Activated CD4-positive, alpha-beta memory T cell treated with anti-CD3 and anti-CD28 coated beads for 36 hours (primary cell): Measurements from ENCODE around the gene NEURL1B. TPM values are rescaled to one million over a fixed set of nuclear protein-coding genes. Genes with fewer than 3 reads are reported as not detected.

Experiments used
- CTCF ChIA-PET: fragments of 350-600 bp; sonication (Branson Sonifier 250); formaldehyde crosslinking; loops from one replicate; lab custom pipeline; 2021; ENCODE audit warnings: antibody characterized with exemption, inconsistent platforms; lab: Charles Lee
- POLR2A ChIA-PET: fragments of 350-600 bp; sonication (Branson Sonifier 250); formaldehyde crosslinking; loops from one replicate; lab custom pipeline; 2021; ENCODE audit warnings: antibody characterized with exemption; lab: Charles Lee
- DNase-seq: peaks from one replicate; pipeline ENCODE4 v3.0.0-alpha.2; 2020
- H3K27ac Mint-ChIP-seq: one replicate; pipeline ENCODE4 v1.8.0; 2021; ENCODE audit warnings: mixed read lengths
- H3K27me3 Mint-ChIP-seq: one replicate; pipeline ENCODE4 v1.8.0; 2021; ENCODE audit warnings: mixed read lengths
- H3K36me3 Mint-ChIP-seq: one replicate; pipeline ENCODE4 v1.8.0; 2021; ENCODE audit warnings: mixed read lengths
- H3K4me1 Mint-ChIP-seq: one replicate; pipeline ENCODE4 v1.8.0; 2021; ENCODE audit warnings: low read depth, mixed read lengths
- H3K4me3 Mint-ChIP-seq: one replicate; pipeline ENCODE4 v1.8.0; 2021; ENCODE audit warnings: mild to moderate bottlenecking, mixed read lengths
- H3K9me3 Mint-ChIP-seq: one replicate; pipeline ENCODE4 v1.8.0; 2021; ENCODE audit warnings: mixed read lengths
- intact Hi-C: fragments of 100-400 bp; cut with micrococcal nuclease; formaldehyde crosslinking; loops from one replicate; pipeline ENCODE4 v1.15.1; 2023
- total RNA-seq, 2 experiments: library from RNA; stranded (reverse); gene quantifications; one replicate each; pipeline ENCODE4 v1.2.3, GENCODE V29; 2021

The NEURL1B gene
- total RNA-seq, 2 experiments from 2014 or later: 0.29 to 0.38 TPM

GRCh38 chr5:172630482-172630881 is 10.6 kb upstream of the NEURL1B start:
- Mint-ChIP-seq H3K4me3 (no peak overlapping the region), H3K9me3 (no peaks in the 10 kb centered on the region), H3K27me3 (no peaks in the 10 kb centered on the region), H3K4me1 (no peaks in the 10 kb centered on the region), H3K36me3 (no peaks in the 10 kb centered on the region), H3K27ac (no peak overlapping the region)
- CTCF ChIA-PET: no interaction called here
- no peak for DNase-seq
- POLR2A ChIA-PET: no interaction called here
- intact Hi-C loops: no loop called here

DNA sequence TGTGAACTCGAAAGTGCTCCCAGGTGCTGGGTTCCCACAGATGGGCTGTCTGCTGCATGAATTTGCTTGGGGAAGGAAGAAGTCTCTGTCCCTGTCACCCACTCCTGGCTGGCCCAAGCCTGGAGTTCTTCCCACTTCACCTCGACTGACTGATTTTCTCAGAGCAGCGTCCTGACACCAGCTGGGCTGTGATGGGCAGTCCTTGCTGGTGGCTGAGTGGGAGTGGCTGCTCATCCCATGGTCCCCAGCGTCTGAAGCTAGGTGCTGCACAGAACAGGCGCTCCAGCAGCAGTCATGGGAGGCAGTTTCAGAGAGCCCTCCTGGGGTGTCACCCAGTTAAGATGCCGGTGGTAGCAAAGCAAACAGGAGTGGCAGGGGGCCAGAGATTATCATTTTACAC is 10.1 kb upstream of the NEURL1B start:
- H3K9me3 Mint-ChIP-seq: no peaks in the 10 kb centered on the region
- CTCF ChIA-PET: no interaction called here
- no peaks in the 10 kb centered on the region for H3K36me3 Mint-ChIP-seq

GRCh38 chr5:172632346-172633092 is 8.5 kb upstream of the NEURL1B start:
- no peak for DNase-seq
- Mint-ChIP-seq H3K4me1 (no peaks in the 10 kb centered on the region), H3K27ac (no peak overlapping the region), H3K9me3 (no peaks in the 10 kb centered on the region), H3K36me3 (no peaks in the 10 kb centered on the region), H3K27me3 (peaks cover 2% of the 10 kb centered on the region), H3K4me3 (no peak overlapping the region)
- ChIA-PET POLR2A (no interaction called here), CTCF (no interaction called here)
- intact Hi-C loops: no loop called here

More for the DNA sequence above, 10.1 kb upstream of the NEURL1B start:
- Mint-ChIP-seq H3K27me3 (no peaks in the 10 kb centered on the region), H3K4me3 (no peak overlapping the region), H3K27ac (no peak overlapping the region), H3K4me1 (no peaks in the 10 kb centered on the region)
- POLR2A ChIA-PET: no interaction called here
- no peak for DNase-seq
- intact Hi-C loops: no loop called here

GRCh38 chr5:172633403-172633970 is 7.6 kb upstream of the NEURL1B start:
- CTCF ChIA-PET: no interaction called here
- no peak overlapping the region for H3K27ac Mint-ChIP-seq
- no peaks in the 10 kb centered on the region for H3K9me3 Mint-ChIP-seq
- H3K4me1 Mint-ChIP-seq: no peaks in the 10 kb centered on the region
- POLR2A ChIA-PET: no interaction called here
- intact Hi-C loops: no loop called here
- no peak for DNase-seq
- H3K36me3 Mint-ChIP-seq: no peaks in the 10 kb centered on the region
- no peak overlapping the region for H3K4me3 Mint-ChIP-seq
- peaks cover 6% of the 10 kb centered on the region for H3K27me3 Mint-ChIP-seq

- POLR2A ChIA-PET: no interaction called here
- no peak overlapping the region for H3K27ac Mint-ChIP-seq
- CTCF ChIA-PET: interaction anchor here (0.6 kb wide), 1 partner anchor 301 kb away, joined by 3 read pairs; no protein-coding TSS in a partner anchor
Measured at GRCh38 chr5:172634106-172634899, 6.8 kb upstream of the NEURL1B start.

GRCh38 chr5:172635038-172635437 is 6.0 kb upstream of the NEURL1B start:
- Mint-ChIP-seq H3K27ac (no peak overlapping the region), H3K4me3 (no peak overlapping the region), H3K36me3 (no peaks in the 10 kb centered on the region), H3K27me3 (peaks cover 13% of the 10 kb centered on the region), H3K4me1 (no peaks in the 10 kb centered on the region), H3K9me3 (no peaks in the 10 kb centered on the region)
- POLR2A ChIA-PET: no interaction called here
- DNase-seq: no peak
- CTCF ChIA-PET: no interaction called here
- intact Hi-C loops: no loop called here

More at GRCh38 chr5:172634106-172634899, 6.8 kb upstream of the NEURL1B start:
- no peaks in the 10 kb centered on the region for H3K36me3 Mint-ChIP-seq
- H3K9me3 Mint-ChIP-seq: no peaks in the 10 kb centered on the region
- no peak overlapping the region for H3K4me3 Mint-ChIP-seq
- intact Hi-C loops: no loop called here
- DNase-seq: no peak
- H3K4me1 Mint-ChIP-seq: no peaks in the 10 kb centered on the region
- peaks cover 7% of the 10 kb centered on the region for H3K27me3 Mint-ChIP-seq

- ChIA-PET CTCF (no interaction called here), POLR2A (no interaction called here)
- H3K4me1 Mint-ChIP-seq: no peaks in the 10 kb centered on the region
- no peaks in the 10 kb centered on the region for H3K9me3 Mint-ChIP-seq
- H3K27ac Mint-ChIP-seq: no peak overlapping the region
- no peaks in the 10 kb centered on the region for H3K36me3 Mint-ChIP-seq
- H3K27me3 Mint-ChIP-seq: peaks cover 17% of the 10 kb centered on the region
- H3K4me3 Mint-ChIP-seq: no peak overlapping the region
- DNase-seq: no peak
- intact Hi-C loops: no loop called here
Measured at GRCh38 chr5:172636279-172637050, 4.6 kb upstream of the NEURL1B start.

DNA sequence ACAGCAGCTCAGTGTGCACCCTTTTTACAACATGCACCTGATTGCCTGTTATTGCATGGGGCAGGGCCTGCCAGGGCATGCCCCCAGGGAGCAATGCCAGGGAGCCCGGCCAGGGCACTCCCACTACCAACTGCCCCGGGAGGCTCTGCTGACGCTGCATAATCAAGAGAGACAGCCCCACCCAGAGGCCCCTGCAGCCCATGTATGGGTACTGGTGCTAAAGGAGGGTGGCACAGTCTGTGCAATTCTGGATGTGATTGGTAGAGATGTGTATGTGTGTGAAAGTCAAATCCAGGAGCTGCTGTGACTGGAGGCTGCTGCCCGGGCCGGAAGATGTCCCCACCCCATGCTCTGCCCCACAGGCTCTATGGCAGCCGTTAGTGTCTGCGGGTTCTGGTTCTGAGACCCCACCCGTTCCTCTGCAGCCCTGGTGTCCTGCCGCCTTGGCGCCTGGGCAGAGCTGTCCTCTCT is 3.9 kb upstream of the NEURL1B start:
- intact Hi-C loops: no loop called here
- Mint-ChIP-seq H3K4me3 (no peak overlapping the region), H3K27ac (no peak overlapping the region), H3K9me3 (no peaks in the 10 kb centered on the region), H3K27me3 (peaks cover 20% of the 10 kb centered on the region), H3K36me3 (no peaks in the 10 kb centered on the region), H3K4me1 (no peaks in the 10 kb centered on the region)
- ChIA-PET POLR2A (no interaction called here), CTCF (no interaction called here)
- DNase-seq: no peak

- ChIA-PET POLR2A (no interaction called here), CTCF (no interaction called here)
- DNase-seq: no peak
- no peak overlapping the region for H3K4me3 Mint-ChIP-seq
- no peaks in the 10 kb centered on the region for H3K4me1 Mint-ChIP-seq
- H3K9me3 Mint-ChIP-seq: no peaks in the 10 kb centered on the region
- no peak overlapping the region for H3K27ac Mint-ChIP-seq
- no peaks in the 10 kb centered on the region for H3K36me3 Mint-ChIP-seq
- peaks cover 25% of the 10 kb centered on the region for H3K27me3 Mint-ChIP-seq
- intact Hi-C loops: no loop called here
Measured at GRCh38 chr5:172637740-172638139, 3.3 kb upstream of the NEURL1B start.

DNA sequence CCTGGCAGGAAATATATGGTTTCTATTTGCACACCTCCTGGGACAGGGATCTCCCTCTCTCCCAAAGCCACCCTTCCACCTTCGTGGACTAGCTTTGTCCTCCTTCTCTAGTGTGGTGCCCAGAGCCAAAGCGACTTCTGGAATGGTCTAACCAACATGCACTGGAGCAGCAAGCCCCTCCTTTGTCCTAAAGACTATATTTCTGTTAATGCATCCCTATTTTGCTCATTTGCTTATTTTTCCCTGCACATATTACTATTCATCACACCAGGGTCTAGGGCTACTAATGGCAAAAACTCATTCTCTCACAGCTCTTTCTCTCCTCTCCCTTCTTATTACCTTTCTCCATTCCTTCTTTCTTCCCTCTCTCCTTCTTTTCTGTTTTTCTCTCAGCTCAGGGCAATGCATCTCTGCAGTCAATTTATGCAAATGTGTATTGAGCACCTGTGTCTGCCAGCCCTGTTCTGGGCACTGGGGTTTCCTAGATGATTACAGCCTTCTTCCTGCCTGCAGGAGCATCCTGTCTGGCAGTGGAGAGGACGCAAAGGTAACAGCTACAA is 2.8 kb upstream of the NEURL1B start:
- ChIA-PET POLR2A (no interaction called here), CTCF (no interaction called here)
- peaks cover 29% of the 10 kb centered on the region for H3K27me3 Mint-ChIP-seq
- H3K36me3 Mint-ChIP-seq: no peaks in the 10 kb centered on the region
- no peaks in the 10 kb centered on the region for H3K4me1 Mint-ChIP-seq
- no peaks in the 10 kb centered on the region for H3K9me3 Mint-ChIP-seq
- DNase-seq: no peak
- intact Hi-C loops: no loop called here
- H3K27ac Mint-ChIP-seq: no peak overlapping the region
- H3K4me3 Mint-ChIP-seq: no peak overlapping the region

GRCh38 chr5:172640139-172640538 is 924 bp upstream of the NEURL1B start:
- CTCF ChIA-PET: interaction anchor here (1.0 to 1.2 kb wide), 2 partner anchors 57 to 75 kb away, joined by 3 read pairs; no protein-coding TSS in a partner anchor
- Mint-ChIP-seq H3K27ac (no peak overlapping the region), H3K9me3 (no peaks in the 10 kb centered on the region), H3K27me3 (peaks cover 34% of the 10 kb centered on the region), H3K4me1 (no peaks in the 10 kb centered on the region), H3K4me3 (no peak overlapping the region), H3K36me3 (no peaks in the 10 kb centered on the region)
- POLR2A ChIA-PET: no interaction called here
- intact Hi-C loops: loop anchor here (2.0 to 5.0 kb wide), 2 partner anchors 45 to 57 kb away; no protein-coding TSS in a partner anchor
- DNase-seq: no peak
